ENCODE results near the gene ID1. TPM values are rescaled to one million over a fixed set of nuclear protein-coding genes. Genes with fewer than 3 reads are reported as not detected.
"Not testable (repeated sequence)": the region's sequence is repeated elsewhere in the genome, so short reads cannot be mapped to it uniquely, and the experiment has no call there.

The ID1 gene
- total RNA-seq, 4 donors from 2014 or later = 1,083 to 1,350 (median 1,205) TPM

- H3K27ac ChIP-seq = no peak overlapping the region
- H3K27me3 ChIP-seq = no peaks in the 10 kb centered on the region
- DNase-seq = no peak
- peaks cover 18 to 22% of the 10 kb centered on the region in 2 donors for H3K4me1 ChIP-seq
- intact Hi-C loops (cut with DNase I) = no loop called here
- no peaks in the 10 kb centered on the region for H3K36me3 ChIP-seq
- H3K4me3 ChIP-seq (replicated peaks in 1 of 3) = no peak overlapping the region
- TF ChIP-seq POLR2A (IDR thresholded peaks at IDR 0.05) = no peak
- TF ChIP-seq CTCF (IDR thresholded peaks at IDR 0.05) = no peak
- 89 to 93% methylated on average over 2 of the region's 2 CpGs for WGBS, 2 donors
- no peaks in the 10 kb centered on the region for H3K9me3 ChIP-seq
Observed at GRCh38 chr20:31576751-31577150, 28.3 kb upstream of the ID1 start.

- WGBS, 2 donors = 86 to 95% methylated on average over 9 of the region's 9 CpGs
- no peak overlapping the region for H3K4me3 ChIP-seq (replicated peaks in 1 of 3)
- H3K27me3 ChIP-seq = no peaks in the 10 kb centered on the region
- no peak for TF ChIP-seq POLR2A (IDR thresholded peaks at IDR 0.05)
- TF ChIP-seq CTCF (IDR thresholded peaks at IDR 0.05) = no peak
- H3K27ac ChIP-seq = no peak overlapping the region
- intact Hi-C loops (cut with DNase I) = no loop called here
- no peaks in the 10 kb centered on the region for H3K36me3 ChIP-seq
- no peak for DNase-seq
- H3K4me1 ChIP-seq = peaks cover 14 to 17% of the 10 kb centered on the region in 2 donors
- H3K9me3 ChIP-seq = no peaks in the 10 kb centered on the region
Observed at GRCh38 chr20:31577194-31577593, 27.9 kb upstream of the ID1 start.

GRCh38 chr20:31578448-31579138, 26.5 kb upstream of the ID1 start:
- TF ChIP-seq POLR2A (IDR thresholded peaks at IDR 0.05) (no peak), CTCF (IDR thresholded peaks at IDR 0.05) (no peak)
- intact Hi-C loops (cut with DNase I) = no loop called here
- no peak overlapping the region for H3K27ac ChIP-seq
- WGBS, 2 donors = 92 to 95% methylated on average over 12 to 16 of the region's 43 CpGs
- DNase-seq = no peak
- H3K4me3 ChIP-seq (replicated peaks in 1 of 3) = no peak overlapping the region
- no peaks in the 10 kb centered on the region for H3K36me3 ChIP-seq
- H3K4me1 ChIP-seq = peaks cover 6 to 9% of the 10 kb centered on the region in 2 donors
- H3K27me3 ChIP-seq = no peaks in the 10 kb centered on the region
- H3K9me3 ChIP-seq = no peaks in the 10 kb centered on the region

- WGBS, 2 donors = 93 to 96% methylated on average over 6 of the region's 6 CpGs
- no peak overlapping the region for H3K27ac ChIP-seq
- TF ChIP-seq CTCF (IDR thresholded peaks at IDR 0.05) = no peak
- TF ChIP-seq POLR2A (IDR thresholded peaks at IDR 0.05) = no peak
Observed at GRCh38 chr20:31579245-31579644, 25.8 kb upstream of the ID1 start.

GRCh38 chr20:31579941-31580651, 25.0 kb upstream of the ID1 start:
- H3K36me3 ChIP-seq; H3K4me1 ChIP-seq; H3K4me3 ChIP-seq (replicated peaks in 1 of 3); H3K27ac ChIP-seq; DNase-seq; intact Hi-C loops (cut with DNase I); H3K9me3 ChIP-seq; H3K27me3 ChIP-seq: not testable (repeated sequence)
- WGBS, 2 donors = 94 to 96% methylated on average over 17 of the region's 17 CpGs

More at GRCh38 chr20:31579245-31579644, 25.8 kb upstream of the ID1 start:
- peaks cover 0 to 3% of the 10 kb centered on the region in 2 donors for H3K4me1 ChIP-seq
- no peaks in the 10 kb centered on the region for H3K27me3 ChIP-seq
- no peaks in the 10 kb centered on the region for H3K36me3 ChIP-seq
- intact Hi-C loops (cut with DNase I) = no loop called here
- no peak for DNase-seq
- no peak overlapping the region for H3K4me3 ChIP-seq (replicated peaks in 1 of 3)
- no peaks in the 10 kb centered on the region for H3K9me3 ChIP-seq

Measured in thyroid gland (tissue), 4 donors.